IMR-90 (cell line): ENCODE data around the gene FOCAD. TPM values are rescaled to one million over a fixed set of nuclear protein-coding genes. Genes with fewer than 3 reads are reported as not detected.

Source experiments
- ATAC-seq: fragments of 200-7000 bp; cut with Tn5 transposase; 2 replicates; pipeline ENCODE4 v1.9.1; 2020; ENCODE audit warnings: low read depth, mild to moderate bottlenecking, moderate library complexity
- BruUV-seq: library from RNA; stranded (reverse); fragments of 400-500 nt; replicated peaks from 2 replicates; lab custom pipeline; 2021; lab: Mats Ljungman, UMichigan
- CTCF ChIA-PET: fragments of 300-600 bp; formaldehyde crosslinking; extraction: SDS; loops from one replicate; lab custom pipeline; 2021; ENCODE audit warnings: antibody characterized with exemption; lab: Yijun Ruan, JAX
- POLR2A ChIA-PET: fragments of 300-600 bp; sonication (Branson Sonifier 250); formaldehyde crosslinking; loops from one replicate; lab custom pipeline; 2022; ENCODE audit warnings: antibody characterized with exemption; ENCODE audit not compliant: unreplicated experiment; lab: Charles Lee
- DNase-seq: peaks from one replicate; pipeline ENCODE4 v3.0.0; 2013
- H2AFZ ChIP-seq: replicated peaks from 2 replicates; pipeline ENCODE3; 2013; ENCODE audit warnings: low read length, mild to moderate bottlenecking; ENCODE audit not compliant: poor library complexity
- H2AK5ac ChIP-seq: 2 replicates; pipeline ENCODE4 v1.6.1; 2013; ENCODE audit warnings: low read depth, low read length, inconsistent platforms
- H2AK9ac ChIP-seq: replicated peaks from 2 replicates; pipeline ENCODE3; 2013; ENCODE audit warnings: mild to moderate bottlenecking, low read depth, low read length, moderate library complexity; ENCODE audit not compliant: poor library complexity
- H2BK120ac ChIP-seq: 2 replicates; pipeline ENCODE4 v1.6.1; 2013; ENCODE audit warnings: low read depth, low read length, inconsistent platforms
- H2BK15ac ChIP-seq: 3 replicates; pipeline ENCODE4 v1.6.1; 2013; ENCODE audit warnings: low read depth, low read length, inconsistent platforms
- H2BK20ac ChIP-seq: 2 replicates; pipeline ENCODE4 v1.6.1; 2013; ENCODE audit warnings: low read depth, mild to moderate bottlenecking, inconsistent platforms, low read length, moderate library complexity
- H2BK5ac ChIP-seq: 2 replicates; pipeline ENCODE4 v1.6.1; 2013; ENCODE audit warnings: mild to moderate bottlenecking, low read depth, low read length, inconsistent platforms; ENCODE audit not compliant: poor library complexity, severe bottlenecking
- H3K14ac ChIP-seq: replicated peaks from 2 replicates; pipeline ENCODE4 v1.6.1; 2013; ENCODE audit warnings: low read depth, low read length, inconsistent platforms
- H3K18ac ChIP-seq: 2 replicates; pipeline ENCODE4 v1.6.1; 2013; ENCODE audit warnings: low read depth, low read length, control low read depth
- H3K23ac ChIP-seq: 2 replicates; pipeline ENCODE4 v1.6.1; 2013; ENCODE audit warnings: low read depth, low read length, inconsistent platforms
- H3K27ac ChIP-seq: 2 replicates; pipeline ENCODE4 v1.5.1; 2013; ENCODE audit warnings: mild to moderate bottlenecking, control low read depth, low read length; ENCODE audit not compliant: insufficient read depth
- H3K27me3 ChIP-seq: 2 replicates; pipeline ENCODE4 v1.6.1; 2013; ENCODE audit warnings: low read length; ENCODE audit not compliant: control insufficient read depth, insufficient read depth
- H3K36me3 ChIP-seq: 2 replicates; pipeline ENCODE4 v1.6.1; 2013; ENCODE audit warnings: low read length, mixed read lengths; ENCODE audit not compliant: control insufficient read depth, insufficient read depth
- H3K4ac ChIP-seq: 2 replicates; pipeline ENCODE4 v1.6.1; 2013; ENCODE audit warnings: low read depth, low read length, inconsistent platforms
- H3K4me1 ChIP-seq: 2 replicates; pipeline ENCODE4 v1.6.1; 2013; ENCODE audit warnings: low read length, mixed read lengths; ENCODE audit not compliant: control insufficient read depth, insufficient read depth
- H3K4me2 ChIP-seq: 2 replicates; pipeline ENCODE4 v1.6.1; 2013; ENCODE audit warnings: low read depth, mild to moderate bottlenecking, control low read depth, low read length, moderate library complexity
- H3K4me3 ChIP-seq: 2 replicates; pipeline ENCODE4 v1.5.1; 2013; ENCODE audit warnings: low read depth, mild to moderate bottlenecking, control low read depth, low read length, moderate library complexity; ENCODE audit not compliant: insufficient read depth
- H3K56ac ChIP-seq: 2 replicates; pipeline ENCODE4 v1.6.1; 2013; ENCODE audit warnings: low read length, inconsistent platforms; ENCODE audit not compliant: insufficient read depth; ENCODE audit errors: extremely low read depth
- H3K79me1 ChIP-seq, 2 experiments: 2 replicates each; pipeline ENCODE4 v1.6.1; 2013; ENCODE audit warnings: low read length in 2 of 2, inconsistent platforms in 1 of 2, low read depth in 1 of 2
- H3K9ac ChIP-seq: 2 replicates; pipeline ENCODE4 v1.6.1; 2013; ENCODE audit warnings: low read depth, low read length, control low read depth
- H3K9me1 ChIP-seq: 2 replicates; pipeline ENCODE4 v1.6.1; 2013; ENCODE audit warnings: low read length, inconsistent platforms; ENCODE audit not compliant: insufficient read depth
- H3K9me3 ChIP-seq: 2 replicates; pipeline ENCODE4 v1.6.1; 2013; ENCODE audit warnings: low read length; ENCODE audit not compliant: control insufficient read depth, insufficient read depth
- H4K20me1 ChIP-seq: 2 replicates; pipeline ENCODE4 v1.6.1; 2013; ENCODE audit warnings: low read length, inconsistent platforms; ENCODE audit not compliant: insufficient read depth
- H4K5ac ChIP-seq: 2 replicates; pipeline ENCODE4 v1.6.1; 2013; ENCODE audit warnings: mild to moderate bottlenecking, low read depth, low read length, control low read depth
- H4K8ac ChIP-seq, 2 experiments: 2 replicates each; pipeline ENCODE4 v1.6.1; 2013; ENCODE audit warnings: low read depth in 2 of 2, low read length in 2 of 2, control low read depth in 1 of 2, inconsistent platforms in 1 of 2
- H4K91ac ChIP-seq: 2 replicates; pipeline ENCODE4 v1.6.1; 2013; ENCODE audit warnings: low read depth, low read length, inconsistent platforms; ENCODE audit not compliant: insufficient read depth
- BHLHE40 ChIP-seq: fragments of 150-350 bp; IDR thresholded peaks from 2 replicates; pipeline ENCODE4 v1.6.1; 2016; ENCODE audit warnings: mild to moderate bottlenecking, low read depth, low read length
- CEBPB ChIP-seq: IDR thresholded peaks from 2 replicates; pipeline ENCODE4 v1.6.1; 2012; ENCODE audit warnings: low read depth, low read length, improper control_type of control experiment
- CHD1 ChIP-seq: IDR thresholded peaks from 2 replicates; pipeline ENCODE4 v1.6.1; 2012; ENCODE audit warnings: low read depth, low read length, improper control_type of control experiment
- FOS ChIP-seq: fragments of 150-350 bp; IDR thresholded peaks from 2 replicates; pipeline ENCODE4 v1.6.1; 2016; ENCODE audit warnings: low read depth, low read length
- MAZ ChIP-seq: IDR thresholded peaks from 2 replicates; pipeline ENCODE4 v1.6.1; 2012; ENCODE audit warnings: low read depth, mild to moderate bottlenecking, low read length, improper control_type of control experiment, moderate library complexity, borderline replicate concordance
- MXI1 ChIP-seq: IDR thresholded peaks from 2 replicates; pipeline ENCODE4 v1.6.1; 2012; ENCODE audit warnings: low read depth, mild to moderate bottlenecking, low read length, moderate library complexity, borderline replicate concordance
- RCOR1 ChIP-seq: IDR thresholded peaks from 2 replicates; pipeline ENCODE4 v1.6.1; 2012; ENCODE audit warnings: mild to moderate bottlenecking, low read length, improper control_type of control experiment; ENCODE audit not compliant: insufficient replicate concordance
- SMC3 ChIP-seq: fragments of 150-350 bp; IDR thresholded peaks from 2 replicates; pipeline ENCODE4 v1.6.1; 2016; ENCODE audit warnings: low read depth, mild to moderate bottlenecking, antibody characterized with exemption, low read length, moderate library complexity
- WGBS, 2 experiments: methylation state at CpG; one replicate each; pipeline versions ENCODE4 v1.1.5 to v1.1.7; 2013; ENCODE audit warnings: missing lambda C conversion rate in 2 of 2; ENCODE audit not compliant: insufficient read length in 1 of 2; ENCODE audit errors: extremely low coverage in 2 of 2; 5-methylcytosine and 5-hydroxymethylcytosine counted together
- dilution Hi-C: fragments of 300-500 bp; cut with HindIII; formaldehyde crosslinking; loops from one replicate; pipeline ENCODE4 v1.14.3; 2018; ENCODE audit warnings: low sequenced_read_pairs; ENCODE audit not compliant: unreplicated experiment
- in situ Hi-C: fragments of 300-500 bp; cut with MboI; formaldehyde crosslinking; loops from 3 replicates; pipeline ENCODE4 v1.14.3; 2019; ENCODE audit warnings: low sequenced_read_pairs, inconsistent platforms, mixed read lengths
- intact Hi-C: fragments of 100-400 bp; cut with micrococcal nuclease; formaldehyde crosslinking; loops from 2 replicates; pipeline ENCODE4 v1.10.0; 2022
- polyA plus RNA-seq, 3 experiments: library from polyadenylated mRNA; depleted of rRNA; stranded (reverse); fragments of >200 nt; gene quantifications; 2 replicates each; pipeline ENCODE4 v1.2.3, GENCODE V29; 2012; ENCODE audit warnings: low replicate concordance in 1 of 3
- total RNA-seq: library from RNA; depleted of rRNA; stranded (reverse); fragments of >200 nt; gene quantifications from 2 replicates; pipeline ENCODE4 v1.2.3, GENCODE V29; 2012
- TF ChIP-seq, protein P1 (sequence below): fragments of 150-350 bp; IDR thresholded peaks from 2 replicates; pipeline ENCODE4 v1.6.1; 2017; ENCODE audit warnings: mild to moderate bottlenecking, antibody characterized with exemption, low read length, low read depth
- TF ChIP-seq, protein P2 (sequence below): conservative IDR thresholded peaks from 2 replicates; pipeline ENCODE4 v1.5.1; 2012; ENCODE audit warnings: mild to moderate bottlenecking, low read depth, low read length, improper control_type of control experiment
- TF ChIP-seq, protein P3 (sequence below): fragments of 150-350 bp; IDR thresholded peaks from 2 replicates; pipeline ENCODE4 v1.6.1; 2016; ENCODE audit warnings: low read depth, mild to moderate bottlenecking, low read length, moderate library complexity, borderline replicate concordance

The FOCAD gene
- total and polyA plus RNA-seq, 2 of the 4 experiments (the other 2 are of a cell fraction) = 28.8 to 91.2 TPM

DNA sequence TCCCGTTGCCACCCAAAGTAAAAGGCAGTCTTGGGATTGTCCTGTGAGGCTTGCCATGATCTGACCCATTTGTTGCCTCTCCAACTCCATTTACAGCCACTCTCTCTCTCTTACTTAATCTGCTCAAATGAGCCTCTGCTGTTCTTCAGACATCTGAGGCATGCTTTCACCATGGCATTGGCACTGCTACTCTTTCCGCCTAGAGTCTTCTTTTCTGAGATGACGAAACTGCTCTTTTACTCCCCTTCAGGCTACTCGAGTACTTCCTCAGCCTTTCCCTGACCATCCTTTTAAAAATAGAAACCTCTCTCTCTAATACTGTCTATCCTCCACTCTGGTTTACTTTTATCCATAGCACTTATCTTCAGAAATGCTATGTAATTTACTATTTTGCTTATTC, 9.0 kb downstream of the FOCAD start:
- Histone ChIP-seq H3K4me3 (no peak overlapping the region), H3K79me1 (peaks cover 27 to 60% of the 10 kb centered on the region in 2 experiments), H2AFZ (no peak overlapping the region), H3K4me2 (no peak overlapping the region), H3K23ac (no peak overlapping the region), H3K27ac (no peak overlapping the region), H3K56ac (no peak overlapping the region), H2BK5ac (no peak overlapping the region), H4K5ac (no peak overlapping the region), H2AK9ac (no peak overlapping the region), H4K91ac (no peak overlapping the region), H2BK15ac (no peak overlapping the region), H3K4me1 (peaks cover 3% of the 10 kb centered on the region; the same call in 1 of the 2 replicates), H3K9me1 (0 out of 2 replicates have a peak, but pooled peaks cover 4% of the 10 kb centered on the region), H3K4ac (no peak overlapping the region), H3K27me3 (no peaks in the 10 kb centered on the region), H2BK20ac (no peak overlapping the region), H2AK5ac (no peak overlapping the region), H3K9me3 (no peaks in the 10 kb centered on the region), H2BK120ac (no peak overlapping the region), H3K14ac (no peak overlapping the region), H3K18ac (0 out of 2 replicates have a peak overlapping the region, but pooled peaks have one; percentile 27), H3K9ac (no peak overlapping the region), H4K8ac (no peak overlapping the region), H4K20me1 (peaks cover 11% of the 10 kb centered on the region; the same call in 1 of the 2 replicates), H3K36me3 (no peaks in the 10 kb centered on the region)
- ChIA-PET CTCF (no interaction called here), POLR2A (no interaction called here)
- intact Hi-C loops = no loop called here
- 100% methylated on average over 2 of the region's 4 CpGs; no CpG with 5 or more reads in 1 of the 2 experiments for WGBS, 2 experiments
- no TSS peak for BruUV-seq
- in situ Hi-C loops = no loop called here
- TF ChIP-seq, protein P1, sequence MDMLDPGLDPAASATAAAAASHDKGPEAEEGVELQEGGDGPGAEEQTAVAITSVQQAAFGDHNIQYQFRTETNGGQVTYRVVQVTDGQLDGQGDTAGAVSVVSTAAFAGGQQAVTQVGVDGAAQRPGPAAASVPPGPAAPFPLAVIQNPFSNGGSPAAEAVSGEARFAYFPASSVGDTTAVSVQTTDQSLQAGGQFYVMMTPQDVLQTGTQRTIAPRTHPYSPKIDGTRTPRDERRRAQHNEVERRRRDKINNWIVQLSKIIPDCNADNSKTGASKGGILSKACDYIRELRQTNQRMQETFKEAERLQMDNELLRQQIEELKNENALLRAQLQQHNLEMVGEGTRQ = no peak
- TF ChIP-seq, protein P2, sequence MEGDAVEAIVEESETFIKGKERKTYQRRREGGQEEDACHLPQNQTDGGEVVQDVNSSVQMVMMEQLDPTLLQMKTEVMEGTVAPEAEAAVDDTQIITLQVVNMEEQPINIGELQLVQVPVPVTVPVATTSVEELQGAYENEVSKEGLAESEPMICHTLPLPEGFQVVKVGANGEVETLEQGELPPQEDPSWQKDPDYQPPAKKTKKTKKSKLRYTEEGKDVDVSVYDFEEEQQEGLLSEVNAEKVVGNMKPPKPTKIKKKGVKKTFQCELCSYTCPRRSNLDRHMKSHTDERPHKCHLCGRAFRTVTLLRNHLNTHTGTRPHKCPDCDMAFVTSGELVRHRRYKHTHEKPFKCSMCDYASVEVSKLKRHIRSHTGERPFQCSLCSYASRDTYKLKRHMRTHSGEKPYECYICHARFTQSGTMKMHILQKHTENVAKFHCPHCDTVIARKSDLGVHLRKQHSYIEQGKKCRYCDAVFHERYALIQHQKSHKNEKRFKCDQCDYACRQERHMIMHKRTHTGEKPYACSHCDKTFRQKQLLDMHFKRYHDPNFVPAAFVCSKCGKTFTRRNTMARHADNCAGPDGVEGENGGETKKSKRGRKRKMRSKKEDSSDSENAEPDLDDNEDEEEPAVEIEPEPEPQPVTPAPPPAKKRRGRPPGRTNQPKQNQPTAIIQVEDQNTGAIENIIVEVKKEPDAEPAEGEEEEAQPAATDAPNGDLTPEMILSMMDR = no peak
- no peak for TF ChIP-seq CEBPB
- TF ChIP-seq BHLHE40 = no peak
- TF ChIP-seq FOS = no peak
- no peak for TF ChIP-seq CHD1
- TF ChIP-seq RCOR1 = no peak
- TF ChIP-seq MAZ = no peak
- no peak for TF ChIP-seq MXI1
- TF ChIP-seq, protein P3, sequence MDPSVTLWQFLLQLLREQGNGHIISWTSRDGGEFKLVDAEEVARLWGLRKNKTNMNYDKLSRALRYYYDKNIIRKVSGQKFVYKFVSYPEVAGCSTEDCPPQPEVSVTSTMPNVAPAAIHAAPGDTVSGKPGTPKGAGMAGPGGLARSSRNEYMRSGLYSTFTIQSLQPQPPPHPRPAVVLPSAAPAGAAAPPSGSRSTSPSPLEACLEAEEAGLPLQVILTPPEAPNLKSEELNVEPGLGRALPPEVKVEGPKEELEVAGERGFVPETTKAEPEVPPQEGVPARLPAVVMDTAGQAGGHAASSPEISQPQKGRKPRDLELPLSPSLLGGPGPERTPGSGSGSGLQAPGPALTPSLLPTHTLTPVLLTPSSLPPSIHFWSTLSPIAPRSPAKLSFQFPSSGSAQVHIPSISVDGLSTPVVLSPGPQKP = no peak
- TF ChIP-seq SMC3 = no peak
- no peak for DNase-seq
- peak; percentile 13; the same call in 1 of the 2 replicates for ATAC-seq
- dilution Hi-C loops = no loop called here
